SU-DHL-6 (cell line): ENCODE data around the gene MYCBPAP.

Experiments used
- EZH2phosphoT487 ChIP-seq: fragments of 200-600 bp; sonication (generic), shearing (Covaris generic); conservative IDR thresholded peaks from 2 replicates; pipeline ENCODE4 v1.6.1; 2018; ENCODE audit warnings: mild to moderate bottlenecking, antibody characterized with exemption, low read length, moderate library complexity, mixed read lengths
- TF ChIP-seq, protein P1 (sequence below): fragments of 200-600 bp; sonication (generic); IDR thresholded peaks from one replicate; pipeline ENCODE4 v1.5.1; 2017; ENCODE audit warnings: antibody characterized with exemption, mild to moderate bottlenecking, low read length, moderate library complexity; ENCODE audit not compliant: insufficient read depth, poor library complexity, severe bottlenecking

DNA sequence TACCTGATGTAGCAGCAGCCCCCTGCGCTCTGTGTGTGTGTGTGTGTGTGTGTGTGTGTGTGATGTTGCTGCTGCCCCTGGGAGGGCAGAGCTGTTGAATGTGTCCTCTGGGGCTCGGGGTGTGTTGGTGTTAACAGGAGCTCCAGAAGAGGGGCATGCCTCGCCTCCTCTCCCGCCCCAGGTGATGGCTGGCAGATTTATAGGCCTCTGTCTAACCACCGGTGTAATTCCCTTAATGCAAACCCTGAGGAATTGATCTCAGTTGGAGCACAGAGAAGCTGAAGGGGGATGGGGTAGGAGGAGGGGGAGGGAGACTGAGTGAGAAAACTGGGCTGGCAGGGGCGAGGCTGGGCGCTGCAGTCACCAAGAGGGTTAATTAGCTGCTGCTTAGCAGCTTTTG lies 62.3 kb downstream of the MYCBPAP start:
- TF ChIP-seq, protein P1, sequence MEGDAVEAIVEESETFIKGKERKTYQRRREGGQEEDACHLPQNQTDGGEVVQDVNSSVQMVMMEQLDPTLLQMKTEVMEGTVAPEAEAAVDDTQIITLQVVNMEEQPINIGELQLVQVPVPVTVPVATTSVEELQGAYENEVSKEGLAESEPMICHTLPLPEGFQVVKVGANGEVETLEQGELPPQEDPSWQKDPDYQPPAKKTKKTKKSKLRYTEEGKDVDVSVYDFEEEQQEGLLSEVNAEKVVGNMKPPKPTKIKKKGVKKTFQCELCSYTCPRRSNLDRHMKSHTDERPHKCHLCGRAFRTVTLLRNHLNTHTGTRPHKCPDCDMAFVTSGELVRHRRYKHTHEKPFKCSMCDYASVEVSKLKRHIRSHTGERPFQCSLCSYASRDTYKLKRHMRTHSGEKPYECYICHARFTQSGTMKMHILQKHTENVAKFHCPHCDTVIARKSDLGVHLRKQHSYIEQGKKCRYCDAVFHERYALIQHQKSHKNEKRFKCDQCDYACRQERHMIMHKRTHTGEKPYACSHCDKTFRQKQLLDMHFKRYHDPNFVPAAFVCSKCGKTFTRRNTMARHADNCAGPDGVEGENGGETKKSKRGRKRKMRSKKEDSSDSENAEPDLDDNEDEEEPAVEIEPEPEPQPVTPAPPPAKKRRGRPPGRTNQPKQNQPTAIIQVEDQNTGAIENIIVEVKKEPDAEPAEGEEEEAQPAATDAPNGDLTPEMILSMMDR = no peak
- TF ChIP-seq EZH2phosphoT487 = no peak
